IPS-NIHi11 (cell line): Measurements from ENCODE around the gene PACRG.
"Not testable (repeated sequence)": the region's sequence is repeated elsewhere in the genome, so short reads cannot be mapped to it uniquely, and the experiment has no call there.

Source experiments
- DNase-seq: peaks from one replicate; pipeline ENCODE4 v3.0.0; 2012; ENCODE audit warnings: mixed read lengths, low spot score

Gene PACRG

DNA sequence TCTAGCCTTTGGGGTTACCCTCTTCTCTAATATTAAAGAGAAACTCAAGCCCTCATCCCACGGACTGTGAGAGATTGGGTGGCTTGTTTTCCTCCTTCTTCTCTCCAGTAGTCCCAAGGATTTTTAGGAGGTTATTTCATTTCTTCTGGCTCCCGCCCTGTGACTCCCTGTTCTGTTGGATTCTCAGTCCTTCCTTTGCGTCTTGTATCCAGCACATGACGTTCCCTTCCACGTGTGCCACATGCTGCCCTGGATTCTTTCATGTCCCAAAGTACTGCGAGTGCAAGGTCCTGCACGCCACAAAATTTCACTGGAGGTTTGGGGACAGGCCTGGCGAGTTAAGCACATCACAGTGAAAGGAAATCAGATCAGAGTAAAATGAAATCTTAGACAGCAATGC lies 213.4 kb downstream of the PACRG start:
- no peak for DNase-seq

DNA sequence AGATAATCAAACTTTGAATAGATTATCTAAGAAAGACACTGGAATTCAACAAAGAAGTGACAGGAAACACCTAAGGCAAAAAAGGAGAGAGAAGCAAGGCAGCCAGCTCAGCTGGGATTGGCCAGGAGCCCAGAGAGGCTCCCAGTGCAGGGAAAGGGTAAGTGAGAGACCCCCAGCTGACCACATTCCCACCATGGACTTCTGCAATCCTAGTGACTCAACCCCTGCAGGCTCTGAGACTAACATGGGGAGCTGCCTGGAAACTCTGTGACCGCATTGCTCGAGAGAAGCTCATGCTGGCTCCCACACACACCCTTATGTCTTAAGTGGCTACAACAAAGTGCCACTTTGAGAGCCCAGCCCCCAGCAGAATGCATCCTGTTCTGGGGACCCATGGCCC lies 215.1 kb downstream of the PACRG start:
- DNase-seq = no peak

DNA sequence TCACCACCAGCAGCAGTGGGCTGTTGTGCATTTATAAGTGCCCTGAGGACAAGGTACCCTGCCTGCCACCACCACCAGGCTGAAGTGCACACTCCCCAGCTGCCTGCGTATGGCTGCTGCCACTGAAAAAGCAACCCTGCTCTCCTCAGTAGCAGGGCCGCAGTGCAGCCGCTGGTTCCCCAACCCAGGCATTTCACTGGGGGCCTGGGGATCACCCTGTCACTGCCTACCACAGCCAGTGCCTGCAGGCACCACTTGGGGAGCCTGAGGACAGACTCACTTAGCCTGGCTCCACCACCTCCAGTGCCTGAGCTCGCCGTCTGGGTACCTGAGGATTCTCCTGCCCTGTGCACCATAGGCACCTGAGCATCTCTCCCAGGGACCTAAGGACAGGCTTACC lies 215.6 kb downstream of the PACRG start:
- no peak for DNase-seq

DNA sequence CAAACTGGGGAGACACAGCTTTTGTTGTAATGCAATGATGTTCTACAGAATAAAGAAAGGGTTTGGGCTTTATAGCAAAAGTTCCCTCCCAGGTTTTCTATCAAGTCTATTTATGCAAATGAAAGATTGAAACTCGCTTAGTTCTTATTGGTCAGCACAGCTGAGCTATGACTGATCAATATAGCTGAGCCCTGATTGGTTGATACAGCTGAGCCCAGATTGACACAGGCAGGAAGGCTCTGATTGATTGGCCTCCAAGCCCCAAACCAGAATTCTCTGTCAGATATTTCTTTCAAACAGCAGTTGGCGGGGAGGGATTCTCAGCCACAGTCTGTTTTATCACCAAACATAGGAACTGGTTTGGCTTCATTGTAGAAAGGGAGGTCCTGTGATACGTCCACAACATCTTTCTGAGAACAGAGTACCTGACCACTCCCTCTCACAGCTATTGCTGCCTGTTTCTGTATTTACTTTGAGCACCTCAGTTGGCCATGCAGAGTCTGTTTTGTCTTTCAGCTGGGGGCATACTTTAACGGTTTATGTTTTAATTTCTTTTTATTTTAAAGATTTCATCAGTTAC lies 223.5 kb downstream of the PACRG start:
- no peak for DNase-seq

DNA sequence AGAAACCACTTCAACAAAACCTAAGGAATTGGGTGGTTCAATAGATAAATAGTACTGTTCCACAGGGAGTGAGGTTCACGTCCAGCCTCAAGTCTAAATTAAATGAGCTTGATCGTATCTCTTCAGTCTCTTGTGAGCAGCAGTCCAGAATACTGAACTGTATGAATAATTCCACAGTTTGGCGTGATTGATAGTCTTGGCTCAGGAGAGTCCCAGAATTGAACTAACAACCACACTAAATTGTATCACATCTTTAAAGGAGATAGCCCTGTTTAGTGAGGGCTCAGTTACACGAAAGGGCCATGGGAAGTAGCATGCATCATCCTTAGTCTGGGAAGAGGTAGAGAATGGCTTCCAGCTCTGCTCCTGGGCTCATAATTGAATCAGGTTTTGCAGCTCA lies 224.6 kb downstream of the PACRG start:
- DNase-seq = no peak

DNA sequence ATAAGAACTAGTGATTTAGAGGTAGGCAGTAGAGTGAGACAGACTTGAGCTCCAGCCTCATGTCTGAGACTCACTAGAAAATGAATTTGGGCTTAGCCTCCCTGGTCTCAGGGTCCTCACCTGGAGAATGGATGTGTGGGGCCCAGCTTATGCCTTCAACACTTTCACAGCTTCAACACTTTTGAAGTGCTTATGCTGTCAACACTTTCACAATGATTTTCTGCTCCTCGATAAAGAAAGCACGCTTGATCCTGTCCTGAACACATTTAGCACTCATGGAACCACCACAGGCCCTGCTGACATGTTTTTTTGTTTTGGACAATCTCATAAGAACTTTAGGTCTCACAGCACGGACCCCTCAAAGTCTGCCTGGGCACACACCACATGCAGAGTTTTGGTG lies 229.3 kb downstream of the PACRG start:
- no peak for DNase-seq

DNA sequence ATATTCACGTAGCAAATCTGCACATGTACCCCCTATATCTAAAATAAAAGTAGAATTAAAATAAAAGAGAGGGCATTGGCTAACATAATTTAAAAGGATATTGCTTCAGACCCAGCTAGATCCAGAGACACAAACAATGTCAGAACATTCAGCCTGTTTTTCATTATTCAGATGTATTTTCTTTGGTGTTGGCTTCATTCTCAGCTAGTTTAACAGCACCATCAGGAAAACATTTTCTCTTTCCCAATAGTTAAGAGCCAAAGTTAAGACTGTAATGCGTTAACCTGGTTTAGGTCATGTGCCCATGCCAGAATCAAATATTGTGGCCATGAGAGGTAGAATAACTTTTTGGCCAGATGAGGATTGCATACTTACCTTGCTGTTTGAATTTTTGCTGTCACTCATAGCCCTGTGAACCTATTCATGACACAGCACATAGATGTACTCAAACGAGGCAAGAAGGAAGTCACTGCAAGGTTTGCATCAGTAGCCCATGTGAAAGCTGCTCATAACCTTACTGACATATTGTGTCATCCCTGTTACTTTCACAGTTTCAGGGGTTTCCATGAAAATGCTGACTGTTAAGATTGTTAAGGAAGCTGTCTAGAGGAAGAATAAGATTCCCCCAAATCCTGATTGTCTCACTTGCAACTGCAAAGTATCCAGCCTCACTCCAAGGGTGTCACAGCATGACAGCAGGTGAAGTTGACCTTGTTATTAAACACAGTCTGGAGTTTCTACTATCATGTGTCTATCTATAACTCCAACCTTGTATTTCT lies 233.1 kb downstream of the PACRG start:
- DNase-seq = no peak

DNA sequence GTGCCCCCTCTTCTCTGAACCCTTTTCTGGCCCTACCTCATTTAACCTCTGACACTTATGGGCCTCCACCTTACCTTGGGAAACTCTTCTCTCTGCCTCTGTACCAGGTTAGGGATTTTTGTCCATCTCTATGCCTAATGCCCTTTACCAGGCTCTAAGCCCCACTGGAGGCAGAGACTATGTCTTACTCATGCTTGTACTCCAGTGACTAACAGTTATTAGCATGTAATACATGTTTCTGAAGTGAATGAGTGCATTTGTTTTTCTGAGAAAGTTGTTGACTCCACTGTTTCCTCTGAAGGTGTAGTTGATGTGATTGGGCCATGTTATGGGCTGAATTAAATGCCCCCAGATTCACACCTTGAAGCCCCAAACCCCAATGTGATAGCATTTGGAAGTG lies 234.3 kb downstream of the PACRG start:
- no peak for DNase-seq

DNA sequence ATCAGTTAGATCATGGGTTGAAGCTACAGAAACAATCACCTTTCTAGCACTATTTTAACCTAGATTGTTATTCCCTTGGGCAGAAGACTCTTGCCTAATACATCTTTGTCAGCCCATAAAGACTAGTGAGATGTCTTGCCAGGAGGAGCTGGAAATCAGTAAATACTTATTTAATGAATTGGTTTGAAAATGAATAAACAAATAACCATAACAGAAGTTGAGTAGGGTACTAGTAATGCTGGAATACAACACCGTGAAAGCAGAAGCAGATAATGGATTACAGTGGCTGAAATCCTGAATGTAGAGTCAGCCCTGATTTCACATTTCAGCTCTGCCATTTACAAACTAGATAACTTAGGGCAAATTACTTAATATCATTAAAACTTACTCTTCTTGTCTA lies 236.1 kb downstream of the PACRG start:
- no peak for DNase-seq

DNA sequence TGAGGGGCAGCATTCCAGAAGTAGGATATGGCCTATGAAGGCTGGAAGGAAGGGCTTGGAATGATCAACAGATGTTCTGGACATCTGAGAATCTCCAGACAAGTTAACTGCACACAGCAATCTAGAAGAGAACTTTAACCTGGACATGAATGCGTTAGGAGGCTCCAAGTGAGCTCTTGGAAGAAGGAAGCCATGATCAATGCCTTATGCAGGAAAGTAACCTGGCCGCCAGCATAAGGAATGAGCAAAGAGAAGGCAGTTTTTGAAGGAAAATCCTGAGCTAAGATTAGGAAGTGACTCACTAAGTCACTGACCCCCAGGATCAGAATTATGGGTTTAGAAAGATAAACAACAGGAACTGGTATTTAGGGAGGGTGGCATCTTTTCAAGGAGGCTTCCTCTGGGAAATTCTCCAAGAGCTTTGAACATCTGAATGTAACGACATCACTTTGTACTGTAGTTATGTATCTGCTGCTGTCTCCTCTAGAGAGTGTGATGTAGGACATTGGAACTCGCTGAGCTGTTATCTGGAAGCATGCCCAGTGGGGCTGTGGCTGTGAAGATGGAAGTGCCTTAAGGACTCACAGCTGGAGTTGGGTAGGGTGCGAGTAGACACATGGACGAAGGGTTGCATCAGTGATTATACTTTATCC lies 236.8 kb downstream of the PACRG start:
- DNase-seq = no peak

DNA sequence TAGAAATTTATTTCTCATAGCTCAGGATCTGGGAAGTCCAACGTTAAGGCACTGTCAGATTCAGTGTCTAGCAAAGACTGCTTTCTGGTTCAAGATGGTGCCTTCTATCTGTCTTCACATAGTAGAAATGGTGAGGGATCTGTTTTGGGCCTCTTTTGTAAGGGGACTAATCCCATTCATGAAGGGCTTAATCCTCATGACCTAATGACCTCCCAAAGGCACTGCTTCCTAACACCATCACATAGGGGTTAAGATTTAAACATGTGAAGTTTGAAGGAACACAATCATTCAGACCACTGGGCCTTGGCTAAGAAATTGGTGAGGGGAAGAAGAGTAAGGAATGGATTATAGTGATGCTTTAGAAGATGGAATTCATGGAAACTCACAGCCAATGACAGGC lies 237.6 kb downstream of the PACRG start:
- DNase-seq = no peak

DNA sequence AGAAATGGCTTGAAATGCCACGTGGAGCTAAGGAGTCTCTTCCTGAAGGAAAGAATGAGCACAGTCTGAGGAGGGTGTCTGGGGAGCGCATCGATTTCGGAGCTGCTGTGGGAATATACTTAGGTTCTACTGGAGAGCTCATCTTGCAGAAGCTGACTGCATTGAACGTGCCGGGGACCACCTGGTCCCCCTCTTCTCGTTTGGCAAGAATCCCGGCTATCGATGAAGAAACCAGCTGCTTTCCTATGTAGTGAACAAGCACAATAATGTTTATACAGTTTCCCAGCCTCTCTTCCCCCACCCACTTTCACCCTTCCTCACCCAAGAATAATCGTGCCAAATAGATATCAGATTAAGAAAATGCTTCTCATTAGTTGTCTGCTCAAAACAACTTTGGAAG lies 242.5 kb downstream of the PACRG start:
- DNase-seq = no peak

DNA sequence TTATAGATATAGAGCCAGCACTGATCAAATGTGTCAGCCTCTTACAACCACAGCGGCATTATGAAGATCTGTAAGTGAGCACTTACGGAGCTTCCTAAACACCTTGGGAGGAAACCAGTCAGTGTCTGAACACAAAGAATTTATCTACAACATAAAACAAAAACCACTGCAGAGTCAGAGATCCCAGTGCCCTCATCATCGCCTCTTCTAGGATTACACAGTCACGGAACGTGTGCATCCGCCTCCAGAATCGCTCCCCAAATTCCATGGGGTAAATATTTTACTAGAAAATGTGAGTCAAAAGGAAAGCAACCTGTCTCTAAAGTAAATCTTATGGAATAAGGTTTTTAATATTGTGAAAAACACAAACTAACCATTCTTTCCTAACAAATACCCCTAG lies 243.6 kb downstream of the PACRG start:
- no peak for DNase-seq

DNA sequence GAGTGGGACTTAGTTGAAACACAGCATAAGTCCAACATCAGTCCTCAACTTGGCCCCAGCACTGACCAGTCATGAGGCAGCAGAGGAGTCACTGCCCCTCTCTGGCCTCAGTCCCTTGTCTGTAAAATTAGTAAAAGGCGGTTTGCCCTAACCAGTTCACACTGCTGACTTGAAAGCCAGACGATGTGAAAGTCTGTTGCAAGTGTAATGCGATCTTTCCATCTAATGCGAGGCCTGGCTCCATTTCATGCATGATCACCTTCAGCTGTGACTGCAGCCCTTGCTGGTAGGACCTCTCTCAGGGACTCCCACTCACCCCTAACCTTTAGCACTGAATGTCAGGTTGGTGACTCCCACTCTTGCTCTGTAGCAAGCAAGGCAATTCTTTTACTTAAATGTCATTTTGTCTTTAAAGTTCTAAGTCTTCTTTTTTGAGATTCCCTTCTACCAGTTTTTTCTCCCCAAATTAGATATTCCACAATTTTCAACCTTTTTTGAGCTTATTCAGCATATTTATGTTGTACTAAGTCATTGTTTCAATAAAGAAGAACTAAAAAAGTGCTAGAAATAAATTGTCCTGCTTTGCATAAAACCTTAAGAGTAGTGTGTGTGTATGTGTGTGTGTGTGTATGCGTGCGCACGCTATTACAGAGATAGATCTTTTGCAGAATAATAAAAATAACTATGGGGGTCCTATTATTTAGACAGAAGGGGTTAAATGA lies 245.5 kb downstream of the PACRG start:
- no peak for DNase-seq

DNA sequence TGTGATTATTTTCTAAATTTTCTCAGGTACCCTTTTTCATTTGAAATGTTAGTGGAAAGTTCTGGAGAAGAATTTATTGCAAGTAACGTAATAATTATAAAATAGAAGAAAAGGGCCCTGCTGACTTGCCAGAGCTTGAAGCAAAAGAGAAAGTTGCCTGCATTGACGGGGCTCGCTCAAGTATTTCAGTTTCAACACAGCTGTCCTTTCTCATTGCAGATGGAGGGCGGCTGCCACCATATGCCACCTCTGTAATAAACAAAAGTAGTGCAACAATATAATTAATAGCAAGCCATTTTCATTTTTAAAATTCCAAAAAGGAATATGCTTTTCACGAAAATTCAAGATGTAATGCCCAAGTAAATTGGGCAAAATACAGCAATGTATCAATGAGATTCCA lies 246.2 kb downstream of the PACRG start:
- DNase-seq = no peak

DNA sequence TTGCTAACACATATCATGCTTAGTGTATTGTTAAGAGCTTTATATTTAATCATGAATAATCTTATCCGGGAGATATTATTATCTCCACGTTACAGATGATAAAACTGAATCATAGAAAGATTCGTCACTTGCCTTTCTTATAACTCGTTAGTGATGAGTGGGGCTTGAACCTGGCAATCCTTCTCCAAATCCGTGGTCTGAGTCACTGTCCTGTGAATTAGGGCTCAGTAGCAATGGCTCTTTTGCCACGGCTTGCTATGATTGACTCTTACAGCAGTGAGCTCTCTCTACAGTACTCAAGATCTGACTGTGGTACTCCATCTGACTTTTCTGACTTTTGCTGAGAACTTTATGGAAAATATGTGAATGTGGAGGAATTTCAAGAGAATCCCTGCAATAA lies 246.9 kb downstream of the PACRG start:
- DNase-seq = no peak

DNA sequence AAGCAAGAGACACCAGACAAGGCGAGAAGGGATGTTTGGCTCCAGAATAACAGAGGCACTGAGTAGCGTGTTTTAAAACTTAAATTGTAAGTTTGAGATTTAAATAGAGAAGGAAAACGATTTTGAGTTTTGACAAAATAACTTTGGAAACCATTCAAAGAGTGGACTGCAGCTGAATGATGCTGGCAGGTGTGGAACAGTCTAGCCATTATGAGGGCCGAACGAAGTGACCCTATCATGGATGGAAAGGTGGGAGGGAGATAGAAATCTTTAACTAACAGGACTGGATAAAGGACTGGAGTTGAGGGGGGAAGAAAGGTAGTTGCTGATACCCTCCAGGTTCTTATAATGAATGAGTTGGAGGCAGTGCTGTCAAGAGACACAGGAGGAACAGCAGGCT lies 248.4 kb downstream of the PACRG start:
- no peak for DNase-seq

DNA sequence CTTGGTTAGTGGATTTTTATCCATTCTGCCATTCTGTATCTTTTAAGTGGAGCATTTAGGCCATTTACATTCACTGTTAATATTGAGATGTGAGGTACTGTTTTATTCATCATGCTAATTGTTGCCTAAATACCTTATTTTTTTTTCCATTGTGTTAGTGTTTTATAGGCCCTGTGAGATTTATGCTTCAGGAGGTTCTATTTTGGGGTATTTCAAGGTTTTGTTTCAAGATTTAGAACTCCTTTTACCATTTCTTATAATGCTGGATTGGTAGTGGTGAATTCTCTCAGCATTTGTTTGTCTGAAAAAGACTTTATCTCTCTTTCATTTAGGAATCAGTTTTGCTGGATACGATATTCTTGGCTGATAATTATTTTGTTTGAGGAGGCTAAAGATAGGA lies 255.5 kb downstream of the PACRG start:
- DNase-seq = not testable (repeated sequence)

DNA sequence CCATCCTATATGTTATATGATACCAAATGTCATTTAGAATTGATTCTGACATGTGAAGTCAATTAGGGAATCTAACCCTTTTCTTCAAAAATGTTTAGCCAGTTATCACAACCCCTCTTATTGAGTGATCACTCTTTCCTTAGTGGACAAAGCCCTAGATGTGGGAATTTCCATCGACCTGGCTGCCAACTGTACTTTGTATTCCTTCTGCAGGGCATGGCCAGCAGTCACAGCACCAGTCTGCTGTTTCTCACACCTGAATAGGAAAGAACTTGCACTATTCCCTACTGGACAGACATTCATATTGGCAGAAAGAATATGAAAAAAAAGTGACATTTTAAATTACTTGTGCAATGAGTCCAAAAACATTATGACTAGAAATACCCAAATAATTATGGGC lies 271.0 kb downstream of the PACRG start:
- DNase-seq = no peak

DNA sequence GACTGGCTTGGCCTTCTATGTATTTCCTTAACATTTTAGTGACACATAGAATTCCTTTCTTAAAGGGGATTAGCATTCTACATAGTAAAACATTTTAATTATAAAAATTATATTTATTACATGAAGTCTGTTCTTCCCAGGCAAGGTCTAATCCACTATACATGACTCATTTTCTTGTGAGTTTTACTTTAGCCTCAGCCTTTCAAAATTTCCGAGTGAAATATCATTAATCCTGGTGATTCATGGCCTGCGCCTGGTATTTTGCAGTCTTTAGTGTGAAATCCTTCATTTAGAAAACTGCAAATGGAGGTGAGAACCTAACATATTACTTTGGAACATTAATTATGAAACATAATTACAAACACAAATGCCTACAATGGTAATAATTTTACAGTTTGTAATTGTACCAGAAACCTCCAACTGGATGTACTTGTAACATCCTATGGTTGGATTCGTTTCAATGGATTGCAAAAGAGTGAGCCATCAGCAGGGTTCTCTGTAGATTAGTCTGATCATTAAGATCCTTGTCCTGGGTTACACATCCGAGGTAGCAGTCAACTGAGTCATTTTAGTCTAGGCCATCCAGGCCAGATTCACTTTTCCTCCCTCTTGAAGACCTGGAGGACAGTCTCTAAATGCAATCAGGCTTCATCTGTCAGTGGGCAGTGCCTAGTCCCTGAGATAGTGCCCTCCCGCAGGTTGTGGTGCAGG lies 272.0 kb downstream of the PACRG start:
- no peak for DNase-seq

DNA sequence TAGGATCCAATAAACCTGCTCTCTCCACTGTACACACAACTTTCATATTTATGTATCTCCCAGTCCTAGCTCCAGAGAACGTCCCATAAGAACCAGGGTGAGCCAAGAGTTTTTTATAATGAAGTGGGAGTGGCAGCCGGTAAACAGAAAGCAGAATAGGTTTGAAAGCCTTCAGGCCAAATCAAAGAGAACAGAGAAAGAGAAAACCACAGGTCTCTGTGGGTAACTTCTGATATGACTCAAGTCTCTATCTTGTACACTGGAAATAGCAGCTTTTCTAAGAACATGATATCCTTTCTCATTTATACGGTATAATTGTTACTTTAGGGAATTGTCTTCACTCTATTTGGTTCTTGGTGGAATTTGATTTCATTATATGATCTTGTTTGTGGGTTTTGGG lies 273.6 kb downstream of the PACRG start:
- DNase-seq = no peak

DNA sequence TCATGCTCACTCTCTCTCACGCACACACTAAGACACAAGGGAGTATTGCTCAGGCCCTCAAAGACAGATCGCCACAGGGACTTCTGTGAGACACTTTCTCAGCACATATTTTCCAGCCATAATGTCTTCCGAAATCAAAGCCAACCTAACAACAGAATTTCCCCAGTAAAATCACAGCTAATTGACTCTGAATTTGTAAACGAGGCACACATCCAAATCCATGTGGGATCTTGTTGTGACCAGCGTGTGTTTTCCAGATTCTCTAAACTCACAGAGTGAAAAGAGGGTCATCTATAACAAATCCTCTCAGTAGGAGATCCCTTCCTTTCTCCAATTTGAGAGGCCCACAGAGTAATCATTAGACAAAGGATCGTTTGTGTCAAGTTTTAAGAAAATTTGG lies 280.4 kb downstream of the PACRG start:
- DNase-seq = no peak
